Stimulated activated CD8-positive, alpha-beta memory T cell treated with anti-CD3 and anti-CD28 coated beads, Interleukin-4, amount 100 ng/mL, for 48 hours (primary cell): Measurements from ENCODE around the gene CD84.
A peak's percentile ranks its signal among the peaks of the same experiment; 100 is the strongest.
"Not testable (repeated sequence)": the region's sequence is repeated elsewhere in the genome, so short reads cannot be mapped to it uniquely, and the experiment has no call there.

Experiments used
- DNase-seq: peaks from one replicate; pipeline ENCODE4 v3.0.0-alpha.2; 2020

The CD84 gene

GRCh38 chr1:160608514-160608913 is 29.2 kb upstream of the CD84 start:
- no peak for DNase-seq

DNA sequence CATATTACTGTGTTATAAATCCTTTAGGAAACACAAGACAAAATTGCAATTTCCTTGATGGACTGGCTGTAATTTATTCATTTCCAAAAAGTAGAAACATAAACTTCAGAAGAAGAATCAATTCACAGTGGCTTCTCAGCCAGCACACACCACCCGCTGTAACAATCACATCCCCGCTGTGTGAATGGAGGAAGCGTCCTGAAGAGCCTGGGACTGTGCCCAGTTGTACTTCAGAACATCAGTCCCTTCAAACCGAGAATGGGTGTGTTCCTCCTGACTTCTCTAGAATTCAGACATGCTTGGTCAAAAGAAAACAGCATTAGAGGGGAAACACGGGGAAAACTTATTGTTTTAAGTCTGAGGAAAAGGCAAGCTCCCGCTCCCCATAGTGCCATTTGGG is 28.8 kb upstream of the CD84 start:
- no peak for DNase-seq

DNA sequence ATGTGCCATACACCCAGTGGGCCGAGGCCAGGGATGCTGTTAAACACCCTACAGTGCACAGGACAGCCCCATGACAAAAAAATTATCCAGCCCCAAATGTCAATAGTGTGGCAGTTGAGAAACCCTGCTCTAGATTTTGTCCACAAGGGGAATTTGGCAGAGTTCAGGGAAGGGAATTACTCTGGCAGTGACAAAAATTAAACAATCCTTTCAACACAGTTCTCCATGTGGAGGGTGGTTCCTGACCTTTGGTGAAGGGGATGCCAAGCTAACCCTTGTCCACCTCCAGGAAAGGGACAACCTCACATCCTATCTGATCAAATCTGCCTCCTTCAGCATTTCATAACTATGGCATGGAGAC is 28.4 kb upstream of the CD84 start:
- no peak for DNase-seq

DNA sequence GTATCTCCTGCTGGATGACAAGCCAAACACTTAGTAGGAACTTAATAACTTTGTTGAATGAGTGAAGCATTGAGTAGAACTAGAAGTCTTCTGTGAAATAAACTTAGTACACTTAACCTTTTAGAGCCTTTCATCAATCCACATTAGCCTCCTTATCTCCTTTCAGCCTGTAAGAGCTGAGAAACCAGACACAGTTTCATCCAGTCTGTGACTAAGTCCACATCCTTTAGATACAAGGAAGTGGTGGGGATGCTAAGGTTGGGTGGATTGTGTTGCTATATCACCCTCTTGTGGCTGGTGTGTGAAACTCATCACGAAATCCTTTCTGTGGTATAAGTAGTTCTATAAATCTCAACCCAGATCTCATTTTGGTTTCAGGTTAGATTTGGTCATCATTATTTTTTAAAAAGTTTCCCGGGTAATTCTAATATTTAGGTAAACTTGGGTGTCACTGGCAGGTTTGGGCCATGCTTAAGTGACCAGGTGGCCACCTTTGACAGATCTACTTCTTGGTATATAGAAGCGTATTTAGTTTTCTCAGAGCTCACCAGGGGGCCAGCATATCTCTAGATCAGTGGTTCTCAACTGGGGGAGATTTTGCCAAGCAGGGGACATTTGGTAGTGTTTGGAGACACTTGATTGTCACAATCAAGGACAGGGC is 27.8 kb upstream of the CD84 start:
- peak; percentile 57 for DNase-seq

GRCh38 chr1:160606611-160607010 is 27.3 kb upstream of the CD84 start:
- DNase-seq = no peak

- no peak for DNase-seq
These were observed 26.6 kb upstream of the CD84 start for GRCh38 chr1:160605792-160606479.

DNA sequence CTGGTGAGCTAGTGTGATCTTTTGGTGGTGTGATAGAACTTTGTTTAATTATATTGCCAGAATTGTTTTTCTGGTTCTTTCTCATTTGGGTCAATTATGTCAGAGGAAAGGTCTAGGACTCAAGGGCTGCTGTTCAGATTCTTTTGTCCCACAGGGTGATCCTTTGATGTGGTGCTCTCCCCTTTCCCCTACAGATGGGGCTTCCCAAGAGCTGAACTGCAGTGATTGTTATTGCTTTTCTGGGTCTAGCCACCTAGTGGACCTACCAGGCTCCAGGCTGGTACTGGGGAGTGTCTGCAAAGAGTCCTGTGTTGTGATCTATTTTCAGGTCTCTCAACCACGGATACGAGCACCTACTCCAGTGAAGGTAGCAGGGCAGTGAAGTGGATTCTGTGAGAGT is 25.9 kb upstream of the CD84 start:
- DNase-seq = no peak

DNA sequence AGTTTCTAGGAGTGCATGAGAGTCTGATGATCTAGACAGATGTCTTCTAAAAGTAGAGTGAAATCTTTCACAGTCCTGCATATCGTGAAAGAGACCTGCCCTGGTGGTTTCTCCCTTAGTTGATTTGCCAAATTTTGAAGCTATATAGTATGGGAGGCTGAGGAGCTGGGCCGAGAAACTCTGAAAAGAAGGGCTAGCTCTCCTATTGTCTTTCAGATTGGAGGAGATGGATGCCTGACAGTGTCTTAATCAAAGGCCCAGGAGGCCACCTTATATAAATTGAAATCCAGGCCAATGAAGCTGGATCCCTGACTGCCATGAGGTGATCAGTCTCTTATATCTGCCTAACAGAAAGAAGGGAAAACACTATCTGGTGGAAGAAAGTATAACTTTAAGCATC is 18.4 kb upstream of the CD84 start:
- no peak for DNase-seq

- no peak for DNase-seq
These were observed 17.8 kb upstream of the CD84 start for GRCh38 chr1:160597051-160597450.

GRCh38 chr1:160590488-160590887 is 11.2 kb upstream of the CD84 start:
- DNase-seq = no peak

DNA sequence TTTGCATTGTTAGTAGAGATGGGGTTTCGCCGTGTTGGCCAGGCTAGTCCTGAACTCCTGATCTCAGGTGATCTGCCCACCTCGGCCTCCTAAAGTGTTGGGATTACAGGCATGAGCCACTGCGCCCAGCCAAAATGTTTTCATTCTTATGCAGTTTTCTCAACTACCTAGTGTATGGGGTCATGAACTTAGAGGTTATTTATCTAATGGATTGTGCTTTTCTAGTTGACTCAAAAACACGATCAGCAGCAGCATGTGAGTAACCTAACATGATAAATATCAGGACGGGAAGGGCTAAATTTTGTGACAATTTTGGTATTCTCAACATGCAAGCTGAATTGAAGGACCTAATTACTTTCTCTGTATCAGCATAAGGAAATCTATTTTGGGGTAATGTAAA is 9.2 kb upstream of the CD84 start:
- no peak for DNase-seq

- DNase-seq = no peak
These were observed 5.5 kb upstream of the CD84 start for GRCh38 chr1:160584784-160585183.

- DNase-seq = not testable (repeated sequence)
These were observed 3.7 kb upstream of the CD84 start for GRCh38 chr1:160582976-160583375.

- no peak for DNase-seq
These were observed 2.7 kb upstream of the CD84 start for GRCh38 chr1:160581961-160582360.

GRCh38 chr1:160580221-160580812 is 1.0 kb upstream of the CD84 start:
- no peak for DNase-seq

DNA sequence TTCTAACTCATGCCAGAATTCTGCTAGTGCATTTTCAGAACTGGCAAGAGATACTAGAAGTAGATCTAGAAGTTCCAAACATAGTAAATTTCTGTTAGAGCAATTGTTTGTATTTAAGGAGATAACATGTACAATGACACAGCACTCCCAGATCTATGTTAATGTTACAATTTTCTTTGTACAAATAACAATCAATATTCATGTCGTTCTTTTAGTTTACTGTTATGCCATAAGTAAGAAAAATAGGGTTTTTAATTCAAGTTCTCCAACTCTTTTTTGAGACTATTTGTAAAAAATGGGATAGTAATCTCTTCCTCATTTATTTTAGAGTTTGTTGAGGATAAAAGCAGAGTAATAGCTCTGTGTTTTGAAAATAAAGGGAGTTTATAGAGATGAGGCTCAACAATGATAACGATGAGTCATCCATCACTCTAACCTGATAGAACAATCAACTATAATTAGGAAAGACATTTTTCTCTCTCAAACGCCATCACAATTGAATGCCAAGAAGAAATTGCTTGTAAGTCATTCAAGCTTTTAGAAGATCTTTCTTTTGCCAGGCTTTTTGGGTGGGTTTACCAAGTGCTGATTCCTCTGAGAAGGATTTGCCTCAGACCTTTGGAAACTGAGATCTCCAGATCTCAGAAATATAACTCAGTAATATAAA is 638 bp downstream of the CD84 start:
- no peak for DNase-seq

DNA sequence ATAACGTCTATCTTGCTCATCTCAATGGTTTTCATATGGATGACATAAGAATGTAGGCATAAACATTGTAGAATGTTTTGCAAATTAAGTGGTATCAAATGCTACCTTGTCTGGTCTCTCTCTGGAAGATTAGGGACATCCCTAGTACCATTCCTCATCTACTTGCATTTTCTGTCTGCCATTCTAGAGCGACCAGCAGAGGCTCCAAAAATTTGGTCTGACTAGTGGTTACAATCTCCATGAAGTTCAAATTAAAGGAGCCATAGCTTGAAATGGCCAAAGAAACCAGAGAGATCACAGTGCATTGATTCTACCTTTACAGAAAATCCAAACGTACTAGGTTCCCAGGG is 1.1 kb downstream of the CD84 start:
- no peak for DNase-seq

- no peak for DNase-seq
These were observed 1.6 kb downstream of the CD84 start for GRCh38 chr1:160577671-160578070.

GRCh38 chr1:160576884-160577283 is 2.4 kb downstream of the CD84 start:
- no peak for DNase-seq

DNA sequence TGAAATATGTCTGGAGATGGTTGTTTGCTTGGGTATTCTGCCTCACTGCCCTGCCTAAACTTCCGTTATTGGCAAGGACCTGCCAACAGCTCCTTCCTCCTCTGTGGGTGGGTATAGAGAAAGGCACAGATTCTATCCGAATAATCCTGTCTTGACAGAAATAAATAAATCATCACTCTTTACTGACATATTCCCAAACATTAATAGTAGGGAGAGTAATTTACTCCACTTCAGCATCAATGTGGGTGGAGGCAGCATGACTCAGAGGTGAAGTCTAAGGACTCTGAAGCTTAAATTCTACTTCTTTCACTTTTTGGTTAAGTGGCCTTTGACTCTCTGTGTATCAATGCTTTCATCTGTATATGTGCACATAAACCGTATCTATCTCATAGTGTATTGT is 2.9 kb downstream of the CD84 start:
- DNase-seq = peak; percentile 62

DNA sequence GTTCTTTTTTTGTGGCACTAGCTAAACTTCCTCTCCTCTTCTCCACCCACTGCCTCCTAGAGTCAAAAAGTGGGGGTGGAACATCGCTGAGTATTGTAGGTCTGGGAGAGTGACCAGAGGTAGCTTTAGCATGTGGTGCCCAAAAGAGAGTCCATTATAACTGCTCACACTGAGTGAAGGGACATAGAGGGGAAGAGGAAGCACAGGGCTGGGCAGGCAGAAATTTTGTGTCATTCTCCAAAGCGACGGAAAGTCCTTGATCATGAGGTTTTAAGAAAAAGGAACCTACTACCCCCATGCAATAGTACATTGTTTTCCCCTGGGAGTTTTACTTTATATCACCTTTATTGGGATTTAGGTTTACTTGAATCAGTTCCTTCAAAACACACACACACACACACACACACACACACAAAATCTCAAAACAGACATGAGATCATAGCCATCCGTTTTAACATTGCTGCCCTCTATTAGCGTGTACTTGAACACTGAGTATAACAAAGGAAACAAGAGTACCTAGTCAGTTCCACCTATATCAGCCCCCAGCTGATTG is 4.1 kb downstream of the CD84 start:
- DNase-seq = no peak

DNA sequence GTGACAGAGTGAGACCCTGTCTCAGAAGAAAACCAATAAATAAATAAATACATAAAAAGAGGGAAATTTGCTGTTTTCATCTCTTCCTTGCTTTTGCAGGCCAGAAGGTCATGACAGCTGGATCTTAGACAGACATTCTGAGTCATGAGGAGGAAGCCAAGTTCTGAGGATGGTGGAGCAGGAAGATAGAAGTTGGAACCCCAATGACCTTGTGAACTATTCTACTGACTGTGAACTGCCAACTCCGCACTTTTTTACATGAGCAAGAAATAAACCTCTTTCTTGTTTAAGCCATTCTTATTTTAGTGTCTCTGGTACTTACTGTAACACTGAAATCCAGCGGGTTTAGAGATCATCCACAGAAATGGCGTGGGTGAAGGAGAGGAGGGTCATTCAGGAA is 8.5 kb downstream of the CD84 start:
- DNase-seq = no peak

DNA sequence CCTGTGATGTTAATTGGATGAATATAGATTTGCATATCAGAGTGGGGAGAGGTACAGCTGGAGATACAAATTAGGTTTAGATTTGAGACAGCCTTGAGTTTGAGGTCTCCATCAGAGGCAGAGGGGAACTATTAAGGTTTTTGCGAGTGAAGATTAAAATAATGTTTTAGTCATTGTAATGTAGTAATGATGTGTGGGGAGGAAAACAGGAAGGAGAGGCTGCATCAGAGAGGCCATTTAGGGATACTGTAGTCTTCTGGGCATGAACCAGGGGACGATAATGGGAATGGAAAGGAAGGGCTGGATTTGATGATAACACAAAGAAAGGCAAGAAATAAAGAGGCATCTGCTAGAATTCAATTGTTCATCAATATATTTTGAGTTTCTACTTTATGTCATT is 9.5 kb downstream of the CD84 start:
- no peak for DNase-seq
